IPS-18c (cell line): ENCODE measurements around the gene ZNF438.
"Not testable (repeated sequence)": the region's sequence is repeated elsewhere in the genome, so short reads cannot be mapped to it uniquely, and the experiment has no call there.

Source experiments
- H3K4me3 ChIP-seq: 2 replicates; pipeline ENCODE4 v1.7.0; 2013; ENCODE audit warnings: low read depth, mild to moderate bottlenecking, low read length, moderate library complexity; ENCODE audit not compliant: insufficient read depth
- H3K9me3 ChIP-seq: one replicate; pipeline ENCODE4 v1.6.1; 2013; ENCODE audit warnings: mild to moderate bottlenecking, low read length, moderate library complexity; ENCODE audit not compliant: control insufficient read depth, insufficient read depth

The ZNF438 gene

GRCh38 chr10:31000071-31000782, 31.4 kb downstream of the ZNF438 start:
- H3K4me3 ChIP-seq: no peak overlapping the region
- no peaks in the 10 kb centered on the region for H3K9me3 ChIP-seq

- Histone ChIP-seq H3K9me3 (no peaks in the 10 kb centered on the region), H3K4me3 (no peak overlapping the region)
Measured at GRCh38 chr10:30999070-30999712, 32.5 kb downstream of the ZNF438 start.

GRCh38 chr10:30997536-30998235, 34.0 kb downstream of the ZNF438 start:
- Histone ChIP-seq H3K4me3 (no peak overlapping the region), H3K9me3 (peaks cover 4% of the 10 kb centered on the region)

GRCh38 chr10:30996481-30997005, 35.1 kb downstream of the ZNF438 start:
- Histone ChIP-seq H3K9me3 (peaks cover 4% of the 10 kb centered on the region), H3K4me3 (no peak overlapping the region)

GRCh38 chr10:30995081-30995770, 36.4 kb downstream of the ZNF438 start:
- H3K9me3 ChIP-seq: peaks cover 4% of the 10 kb centered on the region
- H3K4me3 ChIP-seq: no peak overlapping the region

- Histone ChIP-seq H3K9me3 (peaks cover 4% of the 10 kb centered on the region), H3K4me3 (no peak overlapping the region)
Measured at GRCh38 chr10:30993155-30993554, 38.5 kb downstream of the ZNF438 start.

- peaks cover 4% of the 10 kb centered on the region for H3K9me3 ChIP-seq
- H3K4me3 ChIP-seq: no peak overlapping the region
Measured at GRCh38 chr10:30992681-30993080, 39.0 kb downstream of the ZNF438 start.

GRCh38 chr10:30991647-30992011, 40.0 kb downstream of the ZNF438 start:
- Histone ChIP-seq H3K9me3 (peaks cover 4% of the 10 kb centered on the region), H3K4me3 (no peak overlapping the region)

- peaks cover 4% of the 10 kb centered on the region for H3K9me3 ChIP-seq
- H3K4me3 ChIP-seq: no peak overlapping the region
Measured at GRCh38 chr10:30990971-30991646, 40.6 kb downstream of the ZNF438 start.

- peaks cover 4% of the 10 kb centered on the region for H3K9me3 ChIP-seq
- H3K4me3 ChIP-seq: no peak overlapping the region
Measured at GRCh38 chr10:30990351-30990750, 41.3 kb downstream of the ZNF438 start.

GRCh38 chr10:30988831-30989435, 42.7 kb downstream of the ZNF438 start:
- no peak overlapping the region for H3K4me3 ChIP-seq

GRCh38 chr10:30987463-30987862, 44.2 kb downstream of the ZNF438 start:
- Histone ChIP-seq H3K9me3 (no peaks in the 10 kb centered on the region), H3K4me3 (no peak overlapping the region)

More at GRCh38 chr10:30988831-30989435, 42.7 kb downstream of the ZNF438 start:
- H3K9me3 ChIP-seq: peaks cover 4% of the 10 kb centered on the region

GRCh38 chr10:30986053-30986555, 45.6 kb downstream of the ZNF438 start:
- Histone ChIP-seq H3K4me3 (no peak overlapping the region), H3K9me3 (no peaks in the 10 kb centered on the region)

- Histone ChIP-seq H3K4me3 (no peak overlapping the region), H3K9me3 (no peaks in the 10 kb centered on the region)
Measured at GRCh38 chr10:30985512-30985911, 46.2 kb downstream of the ZNF438 start.

GRCh38 chr10:30984563-30985328, 46.9 kb downstream of the ZNF438 start:
- Histone ChIP-seq H3K4me3 (no peak overlapping the region), H3K9me3 (no peaks in the 10 kb centered on the region)

GRCh38 chr10:30983209-30983608, 48.5 kb downstream of the ZNF438 start:
- H3K9me3 ChIP-seq, H3K4me3 ChIP-seq: not testable (repeated sequence)
